DOHH2 (cell line): ENCODE results near the gene RBM20.
A peak's percentile ranks its signal among the peaks of the same experiment; 100 is the strongest.

Experiments
- H3F3A ChIP-seq: fragments of 200-600 bp; sonication (generic), shearing (Covaris generic); 2 replicates; pipeline ENCODE4 v1.6.0; 2016; ENCODE audit warnings: antibody characterized with exemption, mild to moderate bottlenecking; ENCODE audit not compliant: control insufficient read depth, insufficient read depth
- H3K27ac ChIP-seq: fragments of 200-600 bp; sonication (generic); 2 replicates; pipeline ENCODE4 v1.5.1; 2014; ENCODE audit warnings: low read depth, mild to moderate bottlenecking, low read length, moderate library complexity
- H3K27me3 ChIP-seq: fragments of 200-600 bp; sonication (generic); 2 replicates; pipeline ENCODE4 v1.6.1; 2014; ENCODE audit warnings: mild to moderate bottlenecking, low read length, mixed read lengths; ENCODE audit not compliant: control insufficient read depth
- H3K36me3 ChIP-seq: fragments of 200-600 bp; sonication (generic); 2 replicates; pipeline ENCODE4 v1.6.1; 2014; ENCODE audit warnings: mild to moderate bottlenecking, low read length, moderate library complexity, mixed read lengths; ENCODE audit not compliant: control insufficient read depth
- H3K4me1 ChIP-seq: fragments of 200-600 bp; sonication (generic); 2 replicates; pipeline ENCODE4 v1.6.1; 2014; ENCODE audit warnings: mild to moderate bottlenecking, low read length, mixed read lengths; ENCODE audit not compliant: control insufficient read depth
- H3K4me2 ChIP-seq: fragments of 200-600 bp; sonication (generic); 2 replicates; pipeline ENCODE4 v1.6.0; 2014; ENCODE audit warnings: mild to moderate bottlenecking, low read length, moderate library complexity
- H3K4me3 ChIP-seq: fragments of 200-600 bp; sonication (generic); 2 replicates; pipeline ENCODE4 v1.5.1; 2014; ENCODE audit warnings: mild to moderate bottlenecking, low read length, mixed read lengths
- H3K79me2 ChIP-seq: fragments of 200-600 bp; sonication (generic); 2 replicates; pipeline ENCODE4 v1.6.1; 2014; ENCODE audit warnings: mild to moderate bottlenecking, low read length, mixed read lengths; ENCODE audit not compliant: control insufficient read depth
- H3K9me2 ChIP-seq: fragments of 200-600 bp; sonication (generic); replicated peaks from 2 replicates; pipeline ENCODE4 v1.6.1; 2014; ENCODE audit warnings: mild to moderate bottlenecking, low read length, mixed read lengths; ENCODE audit not compliant: control insufficient read depth
- H3K9me3 ChIP-seq: fragments of 200-600 bp; sonication (generic); 2 replicates; pipeline ENCODE4 v1.6.1; 2014; ENCODE audit warnings: antibody characterized with exemption, low read length, mixed read lengths; ENCODE audit not compliant: control insufficient read depth, insufficient read depth
- H4K20me1 ChIP-seq: fragments of 200-600 bp; sonication (generic); 2 replicates; pipeline ENCODE4 v1.6.0; 2014; ENCODE audit warnings: low read depth, mild to moderate bottlenecking, antibody characterized with exemption, low read length, moderate library complexity; ENCODE audit not compliant: control insufficient read depth, insufficient read depth
- CTCF ChIP-seq: fragments of 200-600 bp; sonication (generic); IDR thresholded peaks from one replicate; pipeline ENCODE4 v1.5.1; 2014; ENCODE audit warnings: antibody characterized with exemption, mild to moderate bottlenecking, low read depth, low read length; ENCODE audit not compliant: poor library complexity, severe bottlenecking
- EZH2phosphoT487 ChIP-seq: fragments of 200-600 bp; sonication (generic); IDR thresholded peaks from 2 replicates; pipeline ENCODE4 v1.6.1; 2017; ENCODE audit warnings: borderline replicate concordance, mild to moderate bottlenecking, antibody characterized with exemption, low read length, moderate library complexity, mixed read lengths

RBM20 gene

DNA sequence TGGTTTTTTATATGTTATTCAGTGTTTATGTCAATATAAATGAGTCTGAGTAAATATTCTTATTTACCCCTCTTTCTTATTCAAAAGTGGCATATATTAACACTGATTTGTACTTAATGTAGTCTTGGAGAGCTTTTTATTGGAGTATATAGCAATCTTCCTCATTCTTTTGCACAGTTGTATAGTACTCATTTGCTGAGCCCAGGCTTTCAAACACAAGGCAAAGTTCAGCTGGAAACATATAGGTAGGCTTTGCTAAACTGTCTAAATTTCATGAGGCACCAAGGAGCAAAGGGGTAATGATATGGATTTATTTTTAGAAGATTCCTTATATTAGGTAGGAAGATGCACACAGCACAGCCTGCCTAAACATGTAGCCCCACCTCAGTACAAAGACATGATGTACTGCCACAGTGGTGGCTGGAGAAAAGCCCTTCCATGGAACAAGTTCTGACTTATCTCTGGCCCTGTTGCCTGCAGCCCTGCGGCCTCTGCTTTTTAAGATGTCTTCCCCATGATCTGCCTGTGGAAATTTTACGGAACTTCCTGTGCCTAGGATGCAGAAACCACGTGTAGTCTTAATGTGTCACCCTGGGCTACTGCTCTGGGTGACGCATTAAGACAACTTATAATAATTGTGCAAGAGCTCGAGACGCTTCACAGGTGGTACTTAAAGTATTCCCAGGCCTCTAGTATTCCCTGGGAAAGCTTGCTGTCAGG is 218.0 kb downstream of the RBM20 start:
- H3K9me3 ChIP-seq, result no peaks in the 10 kb centered on the region
- H3K36me3 ChIP-seq, result no peaks in the 10 kb centered on the region; the same call in 1 of the 2 replicates
- TF ChIP-seq CTCF, result no peak
- TF ChIP-seq EZH2phosphoT487, result no peak
- H3F3A ChIP-seq, result peaks cover 45% of the 10 kb centered on the region
- H3K27ac ChIP-seq, result no peak overlapping the region
- H3K4me1 ChIP-seq, result peaks cover 99% of the 10 kb centered on the region
- no peak overlapping the region for H3K4me3 ChIP-seq
- H3K4me2 ChIP-seq, result no peak overlapping the region
- no peaks in the 10 kb centered on the region for H4K20me1 ChIP-seq
- H3K79me2 ChIP-seq, result no peaks in the 10 kb centered on the region
- H3K27me3 ChIP-seq, result no peaks in the 10 kb centered on the region
- H3K9me2 ChIP-seq, result no peaks in the 10 kb centered on the region

DNA sequence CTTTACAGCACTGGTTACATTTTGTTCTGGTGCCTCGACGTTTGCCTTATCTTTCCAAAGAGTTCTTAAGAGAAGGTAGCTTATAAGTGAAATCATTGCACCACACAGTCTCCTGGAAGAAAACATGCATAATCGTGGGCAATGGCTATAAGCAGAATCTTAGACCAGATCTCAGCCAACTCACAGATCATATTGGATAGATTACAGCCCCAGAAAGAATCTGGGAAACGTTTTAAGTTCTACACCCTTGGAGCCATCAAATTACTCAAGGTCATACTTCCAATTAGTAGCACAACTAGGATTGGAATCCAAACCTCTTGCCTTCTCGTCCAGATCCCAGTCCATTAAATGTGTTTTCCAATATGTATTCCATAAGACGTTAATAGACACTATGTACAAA is 218.8 kb downstream of the RBM20 start:
- no peaks in the 10 kb centered on the region for H3K79me2 ChIP-seq
- peaks cover 40% of the 10 kb centered on the region for H3F3A ChIP-seq
- no peaks in the 10 kb centered on the region for H3K9me2 ChIP-seq
- no peaks in the 10 kb centered on the region for H3K9me3 ChIP-seq
- no peaks in the 10 kb centered on the region for H3K27me3 ChIP-seq
- TF ChIP-seq CTCF (no peak), EZH2phosphoT487 (no peak)
- peak overlapping the region; percentile 74 for H3K4me2 ChIP-seq
- no peaks in the 10 kb centered on the region for H4K20me1 ChIP-seq
- no peak overlapping the region for H3K4me3 ChIP-seq
- H3K36me3 ChIP-seq, result no peaks in the 10 kb centered on the region; the same call in 1 of the 2 replicates
- H3K4me1 ChIP-seq, result peaks cover 99% of the 10 kb centered on the region
- H3K27ac ChIP-seq, result no peak overlapping the region

DNA sequence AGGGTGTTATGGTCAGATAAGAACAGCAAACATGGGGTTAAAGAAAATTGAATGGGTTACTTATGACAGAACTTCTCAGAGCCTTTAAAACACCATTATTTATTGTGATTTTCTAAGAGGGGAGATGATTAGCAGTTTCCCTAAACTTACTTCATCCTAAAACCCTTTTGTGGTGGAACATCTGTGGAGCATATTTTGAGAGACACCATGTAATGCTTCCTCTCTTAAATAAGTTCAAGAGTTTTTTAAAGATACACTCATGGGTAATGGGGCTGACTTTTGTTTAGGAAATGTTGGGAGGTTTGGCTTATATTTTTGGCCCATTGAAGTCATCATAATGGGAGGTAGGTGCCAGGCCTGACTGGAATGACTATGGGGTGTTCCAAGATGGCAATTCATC is 219.2 kb downstream of the RBM20 start:
- peaks cover 40% of the 10 kb centered on the region for H3F3A ChIP-seq
- H3K4me3 ChIP-seq, result no peak overlapping the region
- no peaks in the 10 kb centered on the region for H3K79me2 ChIP-seq
- no peaks in the 10 kb centered on the region for H3K27me3 ChIP-seq
- H4K20me1 ChIP-seq, result no peaks in the 10 kb centered on the region
- peak overlapping the region; percentile 74 for H3K4me2 ChIP-seq
- no peak for TF ChIP-seq EZH2phosphoT487
- TF ChIP-seq CTCF, result no peak
- no peaks in the 10 kb centered on the region for H3K9me3 ChIP-seq
- peak overlapping the region; percentile 93 for H3K27ac ChIP-seq
- H3K4me1 ChIP-seq, result peaks cover 99% of the 10 kb centered on the region
- H3K36me3 ChIP-seq, result no peaks in the 10 kb centered on the region; the same call in 1 of the 2 replicates
- H3K9me2 ChIP-seq, result no peaks in the 10 kb centered on the region
